WI38 (cell line): ENCODE measurements around the gene DNM3.

Experiments used
- H3K4me3 ChIP-seq: 2 replicates; pipeline ENCODE4 v1.5.1; 2011; ENCODE audit warnings: low read depth, mild to moderate bottlenecking, control low read depth, low read length
- CTCF ChIP-seq: IDR thresholded peaks from 2 replicates; pipeline ENCODE4 v1.5.1; 2012; ENCODE audit warnings: low read depth, mild to moderate bottlenecking, control low read depth, low read length

Gene DNM3

GRCh38 chr1:172167796-172168596 is 326.7 kb downstream of the DNM3 start:
- TF ChIP-seq CTCF, result no peak
- H3K4me3 ChIP-seq, result no peak overlapping the region

GRCh38 chr1:172168597-172168872 is 327.2 kb downstream of the DNM3 start:
- no peak overlapping the region for H3K4me3 ChIP-seq
- TF ChIP-seq CTCF, result no peak

GRCh38 chr1:172169836-172170235 is 328.5 kb downstream of the DNM3 start:
- H3K4me3 ChIP-seq, result no peak overlapping the region
- TF ChIP-seq CTCF, result no peak

GRCh38 chr1:172172352-172172831 is 331.1 kb downstream of the DNM3 start:
- no peak for TF ChIP-seq CTCF
- H3K4me3 ChIP-seq, result no peak overlapping the region

GRCh38 chr1:172176206-172176605 is 334.9 kb downstream of the DNM3 start:
- no peak for TF ChIP-seq CTCF
- H3K4me3 ChIP-seq, result no peak overlapping the region

- TF ChIP-seq CTCF, result no peak
- no peak overlapping the region for H3K4me3 ChIP-seq
Measured at GRCh38 chr1:172177849-172178248, 336.6 kb downstream of the DNM3 start.

- H3K4me3 ChIP-seq, result no peak overlapping the region
- TF ChIP-seq CTCF, result no peak
Measured at GRCh38 chr1:172178886-172179285, 337.6 kb downstream of the DNM3 start.
